ENCODE results near the gene ZFP30.
"Not testable (repeated sequence)": the region's sequence is repeated elsewhere in the genome, so short reads cannot be mapped to it uniquely, and the experiment has no call there.

The ZFP30 gene

GRCh38 chr19:37655301-37655688, at the start of gene ZFP30:
Gene ZFP30 (minus strand): TSS chr19:37655465. CDS start chr19:37647822, 7,643 bp downstream.
- peak; percentile 85 for DNase-seq

GRCh38 chr19:37699057-37699456, 43.8 kb upstream of the ZFP30 start:
- no peak for DNase-seq

DNA sequence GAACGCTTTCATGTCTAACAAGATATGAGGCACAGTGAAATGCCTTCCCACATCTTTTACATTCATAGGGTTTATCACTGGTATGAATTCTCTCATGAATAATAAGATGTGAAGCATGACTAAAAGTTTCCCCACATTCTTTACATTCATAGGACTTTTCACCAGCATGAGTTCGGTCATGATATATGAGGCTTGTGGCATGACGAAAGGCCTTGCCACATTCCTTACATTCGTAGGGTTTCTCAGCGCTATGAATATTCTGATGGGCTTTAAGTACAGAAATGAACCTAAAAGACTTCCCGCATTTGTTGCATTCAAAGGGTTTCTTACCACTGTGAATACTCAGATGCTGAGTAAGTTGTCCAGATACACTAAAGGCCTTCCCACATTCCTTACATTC, 43.0 kb upstream of the ZFP30 start:
- no peak for DNase-seq

DNA sequence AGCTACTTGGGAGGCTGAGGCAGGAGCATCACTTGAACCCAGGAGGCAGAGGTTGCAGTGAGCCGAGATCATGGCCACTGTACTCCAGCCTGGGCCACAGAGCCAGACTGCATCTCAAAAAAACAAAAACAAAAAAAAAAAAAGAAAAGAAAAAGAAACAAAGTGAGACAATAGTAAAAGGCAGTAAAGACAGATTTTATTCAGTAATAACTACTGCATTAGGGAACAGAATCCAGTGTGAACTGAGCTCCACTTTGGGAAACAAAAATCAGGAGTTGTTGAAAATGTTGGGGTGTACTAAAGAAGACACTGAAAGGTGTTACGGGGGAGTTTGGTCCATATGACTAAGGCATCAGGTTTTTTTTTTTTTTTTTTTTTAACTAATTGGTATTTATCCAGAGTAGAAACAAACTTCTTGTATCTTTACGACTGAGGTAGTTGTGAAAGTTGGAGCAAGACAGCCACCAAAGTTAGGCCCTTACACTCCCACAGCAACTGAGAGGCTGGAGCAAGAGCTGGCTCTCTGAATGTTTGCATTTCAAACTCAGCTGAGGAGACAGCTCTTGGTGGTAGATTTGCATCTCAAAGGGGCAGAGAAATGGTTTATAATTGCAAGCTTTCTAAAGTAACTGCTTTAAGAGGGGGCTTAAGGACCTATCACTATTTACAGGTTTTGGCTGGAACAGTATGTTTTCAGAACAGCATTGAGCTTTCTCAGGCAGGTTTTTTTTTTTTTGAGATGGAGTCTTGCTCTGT, 40.1 kb upstream of the ZFP30 start:
- DNase-seq, result no peak

DNA sequence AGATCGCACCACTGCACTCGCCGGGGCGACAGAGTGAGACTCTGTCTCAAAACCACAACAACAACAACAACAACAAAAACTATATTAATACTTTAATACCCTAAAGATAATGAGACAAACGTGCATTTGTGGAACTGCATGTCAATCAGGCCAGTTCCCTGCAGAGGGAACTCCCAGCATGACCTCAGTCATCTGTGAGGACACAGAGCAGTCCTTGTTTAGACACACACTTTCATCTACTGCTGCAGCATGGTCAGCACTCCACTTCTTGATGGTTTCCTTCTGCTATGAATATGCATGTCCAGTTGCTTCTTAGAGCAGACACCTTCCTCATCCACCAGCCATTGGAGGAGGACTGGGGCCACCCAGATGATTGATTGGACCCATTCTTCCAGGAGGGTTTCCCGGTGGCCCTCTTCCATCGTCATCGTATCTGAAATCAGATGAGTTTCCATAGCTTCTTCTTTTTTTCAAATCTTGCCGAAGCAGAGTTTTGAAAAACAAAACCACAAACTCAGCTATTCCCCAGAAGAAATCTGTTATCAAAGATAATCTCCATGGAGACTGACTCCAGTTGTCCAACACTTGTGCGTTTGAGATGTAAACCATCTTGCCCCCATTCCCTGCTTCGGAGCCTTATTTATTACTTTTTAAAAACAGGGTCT, 37.8 kb upstream of the ZFP30 start:
- DNase-seq, result no peak

DNA sequence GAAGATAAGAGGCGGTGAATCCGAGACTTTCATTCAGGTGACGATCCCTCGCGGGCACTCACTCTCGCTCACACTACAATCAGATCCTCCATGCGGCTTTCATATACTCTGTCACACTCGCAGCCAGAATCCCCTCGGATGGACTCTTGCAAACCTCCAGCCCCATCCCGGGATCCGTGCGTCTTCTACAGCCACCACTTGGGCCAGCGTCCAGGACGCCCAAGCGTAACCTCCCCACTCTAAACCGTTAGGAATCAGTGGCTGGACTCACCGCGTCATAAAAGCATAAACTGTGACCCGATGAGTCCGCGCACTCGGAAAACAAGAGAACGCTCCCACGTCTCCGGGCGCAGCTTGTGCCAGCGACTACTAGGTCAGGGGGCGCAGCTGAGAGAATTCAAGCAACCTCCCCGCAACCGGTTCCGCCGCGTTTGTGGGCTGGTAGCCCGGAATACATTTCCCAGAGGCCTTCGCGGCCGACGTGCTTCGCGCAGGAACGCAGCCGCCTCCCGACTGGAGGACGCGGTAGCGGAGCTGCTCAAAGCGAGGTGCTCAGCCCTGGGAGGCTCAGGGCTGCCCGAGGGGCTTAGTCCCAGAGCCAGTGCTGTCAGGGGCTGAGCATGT, 36.7 kb upstream of the ZFP30 start:
- DNase-seq, result peak; percentile 80

- DNase-seq, result no peak
These were observed 28.3 kb upstream of the ZFP30 start for GRCh38 chr19:37683520-37683919.

- no peak for DNase-seq
These were observed 14.2 kb upstream of the ZFP30 start for GRCh38 chr19:37669450-37669914.

DNA sequence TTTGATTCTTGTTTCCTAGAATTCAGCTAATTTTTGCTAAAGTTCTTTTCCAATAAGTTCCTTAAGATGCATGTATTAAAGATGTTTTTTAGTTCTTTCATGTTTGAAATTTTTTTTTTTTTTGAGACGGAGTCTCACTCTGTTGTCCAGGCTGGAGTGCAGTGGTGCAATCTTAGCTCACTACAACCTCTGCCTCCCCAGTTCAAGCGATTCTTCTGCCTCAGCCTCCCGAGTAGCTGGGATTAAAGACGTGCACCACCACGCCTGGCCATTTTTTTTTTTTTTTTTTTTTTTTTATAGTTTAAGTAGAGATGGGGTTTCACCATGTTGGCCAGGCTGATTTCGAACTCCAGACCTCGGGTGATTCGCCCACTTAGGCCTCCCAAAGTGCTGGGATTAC, 1.9 kb upstream of the ZFP30 start:
- not testable (repeated sequence) for DNase-seq

- DNase-seq, result peak; percentile 86
These were observed 565 bp upstream of the ZFP30 start for GRCh38 chr19:37655689-37656371.

DNA sequence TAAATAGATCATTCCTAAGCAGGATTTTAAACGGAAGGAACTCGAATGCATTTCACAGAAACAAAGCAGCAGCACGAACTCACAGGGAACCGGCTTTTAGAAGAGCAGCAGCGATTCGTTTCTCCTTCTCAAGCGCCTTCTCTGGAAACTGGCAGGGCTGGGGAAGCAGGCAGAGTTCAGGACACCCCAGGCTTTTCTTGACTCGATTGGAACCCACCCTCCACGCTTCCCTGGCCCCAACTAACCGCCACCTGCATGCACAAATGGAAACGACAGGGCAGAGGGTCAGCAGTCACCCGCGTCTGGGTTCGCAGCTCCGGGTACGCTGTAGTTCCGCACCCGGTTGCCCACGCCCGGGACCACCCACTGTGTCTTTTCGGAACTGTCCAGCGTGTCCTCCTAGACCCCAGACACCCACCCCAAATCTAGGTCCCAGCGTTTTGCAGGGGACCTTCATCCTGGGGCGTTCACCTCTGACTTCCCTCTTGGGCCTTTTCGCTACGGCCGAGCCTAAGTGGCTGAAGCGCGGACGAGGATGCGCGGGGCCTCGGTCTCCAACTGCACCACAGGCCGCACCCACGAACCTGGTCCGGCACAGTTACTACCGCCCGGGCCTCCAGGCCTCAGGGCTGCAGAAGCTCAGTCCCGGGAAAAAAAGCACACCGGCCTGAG, 500 bp downstream of the ZFP30 start:
- DNase-seq, result peak; percentile 26

DNA sequence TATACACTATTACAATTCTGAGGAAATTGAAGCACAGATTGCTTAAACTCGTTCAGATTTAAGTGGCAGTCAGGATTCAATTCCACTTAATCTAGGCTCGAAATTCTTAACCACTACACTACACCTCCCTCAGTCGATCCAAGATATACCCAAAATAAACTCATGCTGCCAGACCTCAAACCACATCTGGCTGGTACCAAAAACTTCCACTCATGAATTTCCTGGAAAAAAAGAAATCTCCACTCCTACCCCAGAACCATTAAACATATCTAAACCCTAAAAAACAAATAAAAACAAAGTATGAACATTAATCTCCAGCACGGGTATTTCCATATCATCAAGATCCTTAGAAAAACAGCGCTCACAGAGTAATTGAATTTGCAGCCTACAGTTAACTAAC, 1.1 kb downstream of the ZFP30 start:
- no peak for DNase-seq

- no peak for DNase-seq
These were observed 19.9 kb downstream of the ZFP30 start for GRCh38 chr19:37635076-37636056.

DNA sequence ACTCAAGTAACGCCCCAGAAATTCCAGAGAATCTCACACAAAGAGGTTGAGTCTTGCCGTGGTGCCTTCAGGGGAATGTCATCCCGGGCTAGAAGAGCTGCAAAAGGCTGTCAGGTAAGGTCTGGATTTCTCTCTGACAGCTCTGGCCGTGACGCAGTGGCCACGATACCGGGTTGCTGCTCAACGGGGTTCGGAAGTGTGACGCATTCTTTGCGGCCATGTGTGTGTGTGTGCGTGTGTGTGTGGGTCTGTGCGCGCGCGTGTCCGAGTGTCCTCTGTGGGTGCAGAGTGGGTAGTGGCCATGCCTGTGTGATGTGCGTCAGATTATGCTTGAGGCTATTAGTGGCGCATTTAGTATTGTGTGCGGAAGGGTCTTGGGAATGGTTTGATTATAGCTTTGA, 60.3 kb downstream of the ZFP30 start:
- DNase-seq, result peak; percentile 61

GRCh38 chr19:37594304-37594981, 60.8 kb downstream of the ZFP30 start, which contains the start of the genes ZNF540 and ZNF571:
Gene ZNF540 (plus strand): TSS chr19:37594876. CDS start chr19:37598448, 3,572 bp downstream.
Gene ZNF571 (minus strand): TSS chr19:37594792. CDS start chr19:37586676, 8,116 bp downstream.
- DNase-seq, result peak; percentile 93

DNA sequence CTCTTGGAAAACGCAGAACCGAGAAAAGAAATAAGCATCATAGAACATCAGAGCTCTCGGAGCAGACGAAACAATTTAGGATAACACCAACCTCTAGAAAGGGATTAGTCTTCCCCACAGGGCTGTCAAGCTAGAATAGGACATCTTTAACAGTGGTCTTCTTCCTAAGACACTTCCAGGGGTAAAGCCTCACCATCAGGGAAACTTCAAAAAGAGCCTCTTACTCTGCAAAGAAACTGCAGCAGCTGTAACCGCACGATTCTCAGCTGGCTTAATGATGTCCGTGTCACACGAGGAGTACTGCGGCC, 61.3 kb downstream of the ZFP30 start:
- DNase-seq, result no peak

GRCh38 chr19:37583340-37583739, 71.9 kb downstream of the ZFP30 start:
- no peak for DNase-seq

- DNase-seq, result no peak
These were observed 83.1 kb downstream of the ZFP30 start for GRCh38 chr19:37572203-37572602.

DNA sequence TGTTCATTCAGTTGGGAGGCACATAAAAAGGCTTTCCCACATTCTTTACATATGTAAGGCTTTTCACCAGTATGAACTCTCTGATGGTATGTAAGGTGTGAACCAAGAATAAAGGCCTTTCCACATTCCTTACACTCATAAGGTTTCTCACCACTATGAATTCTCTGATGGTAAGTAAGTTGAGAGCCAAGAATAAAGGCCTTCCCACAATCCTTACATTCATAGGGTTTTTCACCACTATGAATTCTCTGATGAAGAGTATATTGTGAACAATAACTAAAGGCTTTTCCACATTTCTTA, 89.9 kb downstream of the ZFP30 start:
- no peak for DNase-seq

GRCh38 chr19:37564624-37565369, 90.5 kb downstream of the ZFP30 start:
- DNase-seq, result no peak

Data from activated naive CD4-positive, alpha-beta T cell treated with Interleukin-2 at 50 U/mL for 16 hours (primary cell).